B cell (primary cell): ENCODE results near the gene ZNF641. TPM values are rescaled to one million over a fixed set of nuclear protein-coding genes. Genes with fewer than 3 reads are reported as not detected.

Source experiments
- ATAC-seq: fragments of 200-7000 bp; cut with Tn5 transposase; one replicate; pipeline ENCODE4 v1.10.0; 2021; ENCODE audit warnings: low read depth, mild to moderate bottlenecking, moderate number of reproducible peaks, moderate library complexity
- CTCF ChIA-PET: fragments of 350-600 bp; sonication (Branson Sonifier 250); formaldehyde crosslinking; loops from one replicate; lab custom pipeline; 2021; ENCODE audit warnings: antibody characterized with exemption, inconsistent platforms; lab: Charles Lee
- POLR2A ChIA-PET: fragments of 350-600 bp; sonication (Branson Sonifier 250); formaldehyde crosslinking; loops from one replicate; lab custom pipeline; 2021; ENCODE audit warnings: antibody characterized with exemption; lab: Charles Lee
- DNase-seq: peaks from one replicate; pipeline ENCODE4 v3.0.0; 2013
- H2AFZ ChIP-seq: 2 replicates; pipeline ENCODE4 v1.6.1; 2012; ENCODE audit warnings: mild to moderate bottlenecking, low read depth, low read length; ENCODE audit not compliant: insufficient read depth, poor library complexity, severe bottlenecking
- H3K27ac ChIP-seq, 2 donors: 1 replicate in 1 of 2; 2 replicates in 1 of 2; pipeline ENCODE4 v1.5.1; 2012 to 2013; ENCODE audit warnings: low read length in 2 of 2, mild to moderate bottlenecking in 2 of 2, moderate library complexity in 1 of 2
- H3K27me3 ChIP-seq, 4 experiments: fragments of 200-600 bp in 1 of 4; sonication (generic) in 1 of 4; replicated peaks in 1 of 4; 1 replicate in 2 of 4; 2 replicates in 2 of 4; pipeline versions ENCODE4 v1.6.1 to v1.7.0; 2013 to 2016; ENCODE audit warnings: low read length in 3 of 4, mild to moderate bottlenecking in 2 of 4, mixed read lengths in 1 of 4, moderate library complexity in 1 of 4; ENCODE audit not compliant: insufficient read depth in 4 of 4, control insufficient read depth in 3 of 4; ENCODE audit errors: control extremely low read depth in 1 of 4
- H3K36me3 ChIP-seq, 2 experiments: replicated peaks in 1 of 2; 1 replicate in 1 of 2; 2 replicates in 1 of 2; pipeline versions ENCODE4 v1.6.1 to v1.7.1; 2013; ENCODE audit warnings: low read length in 1 of 2; ENCODE audit not compliant: insufficient read depth in 2 of 2, control insufficient read depth in 1 of 2; ENCODE audit errors: control extremely low read depth in 1 of 2, extremely low read depth in 1 of 2
- H3K4me1 ChIP-seq, 2 donors: fragments of 200-600 bp in 1 of 2; sonication (generic) in 1 of 2; 1 replicate in 1 of 2; 2 replicates in 1 of 2; pipeline versions ENCODE4 v1.5.1 to v1.6.1; 2013 to 2017; ENCODE audit warnings: low read length in 2 of 2; ENCODE audit not compliant: control insufficient read depth in 2 of 2, insufficient read depth in 2 of 2
- H3K4me2 ChIP-seq: replicated peaks from 2 replicates; pipeline ENCODE3; 2012; ENCODE audit warnings: mild to moderate bottlenecking, low read depth, low read length; ENCODE audit not compliant: poor library complexity, severe bottlenecking
- H3K4me3 ChIP-seq, 5 experiments: fragments of 200-600 bp in 1 of 5; sonication (generic) in 1 of 5; 1 replicate in 3 of 5; 2 replicates in 2 of 5; pipeline versions ENCODE4 v1.5.1 to v1.7.0; 2011 to 2016; ENCODE audit warnings: low read length in 4 of 5, mild to moderate bottlenecking in 4 of 5, low read depth in 2 of 5, control low read depth in 1 of 5, moderate library complexity in 1 of 5; ENCODE audit not compliant: insufficient read depth in 1 of 5; ENCODE audit errors: control extremely low read depth in 1 of 5, extremely low read depth in 1 of 5
- H3K79me2 ChIP-seq: fragments of 200-600 bp; sonication (generic); one replicate; pipeline ENCODE4 v1.6.0; 2016; ENCODE audit warnings: low read length; ENCODE audit not compliant: control insufficient read depth, insufficient read depth
- H3K9ac ChIP-seq: fragments of 200-600 bp; sonication (generic); 2 replicates; pipeline ENCODE4 v1.6.1; 2017; ENCODE audit warnings: mild to moderate bottlenecking, low read length, moderate library complexity
- H3K9me3 ChIP-seq, 3 donors: one replicate each; pipeline versions ENCODE4 v1.6.1 to v1.7.1; 2013; ENCODE audit warnings: low read length in 2 of 3; ENCODE audit not compliant: control insufficient read depth in 2 of 3, insufficient read depth in 1 of 3; ENCODE audit errors: control extremely low read depth in 1 of 3
- H4K20me1 ChIP-seq: 2 replicates; pipeline ENCODE4 v1.6.0; 2012; ENCODE audit warnings: mild to moderate bottlenecking, low read length; ENCODE audit not compliant: insufficient read depth, control insufficient read depth, poor library complexity, severe bottlenecking
- H3K27ac Mint-ChIP-seq: one replicate; pipeline ENCODE4 v1.8.0; 2021; ENCODE audit warnings: mixed read lengths
- H3K27me3 Mint-ChIP-seq: one replicate; pipeline ENCODE4 v1.8.0; 2021; ENCODE audit warnings: mixed read lengths
- H3K4me1 Mint-ChIP-seq: one replicate; pipeline ENCODE4 v1.8.0; 2021; ENCODE audit warnings: mixed read lengths
- H3K4me3 Mint-ChIP-seq: one replicate; pipeline ENCODE4 v1.8.0; 2021; ENCODE audit warnings: mixed read lengths
- H3K9me3 Mint-ChIP-seq: one replicate; pipeline ENCODE4 v1.8.0; 2022; ENCODE audit warnings: mixed read lengths; ENCODE audit not compliant: insufficient read depth
- CTCF ChIP-seq: fragments of 200-600 bp; IDR thresholded peaks from one replicate; pipeline ENCODE4 v1.8.0; 2022; ENCODE audit warnings: antibody characterized with exemption, mild to moderate bottlenecking
- EZH2 ChIP-seq: IDR thresholded peaks from 2 replicates; pipeline ENCODE4 v1.6.1; 2012; ENCODE audit warnings: borderline replicate concordance, low read depth, mild to moderate bottlenecking, moderate library complexity, low read length; ENCODE audit not compliant: insufficient read depth, poor library complexity, severe bottlenecking
- WGBS: methylation state at CpG from one replicate; pipeline ENCODE4 v1.1.5; 2013; ENCODE audit warnings: missing lambda C conversion rate; ENCODE audit not compliant: insufficient coverage; 5-methylcytosine and 5-hydroxymethylcytosine counted together
- intact Hi-C: fragments of 100-400 bp; cut with micrococcal nuclease; formaldehyde crosslinking; loops from one replicate; pipeline ENCODE4 v1.10.0; 2022
- polyA plus RNA-seq: library from polyadenylated mRNA; depleted of rRNA; stranded (reverse); fragments of >200 nt; gene quantifications from 2 replicates; pipeline ENCODE4 v1.2.3, GENCODE V29; 2012
- total RNA-seq, 2 donors: library from RNA; stranded (reverse); fragments of 120-200 nt in 1 of 2; gene quantifications; 1 replicate in 1 of 2; 2 replicates in 1 of 2; pipeline versions ENCODE4 v1.2.3 to v1.2.4, GENCODE V29; 2013 to 2022

ZNF641 gene
- total and polyA plus RNA-seq, 2 donors (not counting 1 experiment from before 2014, with no cell fraction given): 10.3 to 34.2 TPM

- no CpG with 5 or more reads among the region's 2 CpGs for WGBS
- Histone ChIP-seq H3K36me3 (no peaks in the 10 kb centered on the region), H3K27me3 (peaks cover 0 to 4% (median under 1%) of the 10 kb centered on the region in 4 experiments), H4K20me1 (no peaks in the 10 kb centered on the region), H3K4me1 (no peaks in the 10 kb centered on the region), H3K79me2 (no peaks in the 10 kb centered on the region), H2AFZ (no peak overlapping the region), H3K4me3 (no peak overlapping the region), H3K27ac (no peak overlapping the region), H3K9ac (no peak overlapping the region), H3K4me2 (no peak overlapping the region), H3K9me3 (no peaks in the 10 kb centered on the region)
- no peak for DNase-seq
- Mint-ChIP-seq H3K27ac (no peak overlapping the region), H3K27me3 (peaks cover 8% of the 10 kb centered on the region), H3K9me3 (no peaks in the 10 kb centered on the region), H3K4me1 (no peaks in the 10 kb centered on the region), H3K4me3 (no peak overlapping the region)
- intact Hi-C loops: no loop called here
- TF ChIP-seq EZH2: no peak
- no peak for TF ChIP-seq CTCF
- CTCF ChIA-PET: no interaction called here
- POLR2A ChIA-PET: no interaction called here
- ATAC-seq: no peak
Measured at GRCh38 chr12:48331399-48331798, 19.3 kb downstream of the ZNF641 start.

- Mint-ChIP-seq H3K4me3 (no peak overlapping the region), H3K27me3 (peaks cover 16% of the 10 kb centered on the region), H3K9me3 (peaks cover 3% of the 10 kb centered on the region), H3K4me1 (no peaks in the 10 kb centered on the region), H3K27ac (no peak overlapping the region)
- Histone ChIP-seq H3K27ac (no peak overlapping the region), H3K9me3 (no peaks in the 10 kb centered on the region), H3K4me1 (no peaks in the 10 kb centered on the region), H2AFZ (no peak overlapping the region), H3K27me3 (peaks cover 0 to 5% (median 2%) of the 10 kb centered on the region in 4 experiments), H3K4me2 (no peak overlapping the region), H4K20me1 (no peaks in the 10 kb centered on the region), H3K9ac (no peak overlapping the region), H3K4me3 (no peak overlapping the region), H3K79me2 (no peaks in the 10 kb centered on the region), H3K36me3 (no peaks in the 10 kb centered on the region)
- ATAC-seq (no peak), DNase-seq (no peak)
- TF ChIP-seq EZH2: no peak
- POLR2A ChIA-PET: no interaction called here
- 92% methylated on average over 55 of the region's 55 CpGs for WGBS
- intact Hi-C loops: no loop called here
- CTCF ChIA-PET: no interaction called here
Measured at GRCh38 chr12:48329199-48329939, 21.4 kb downstream of the ZNF641 start.
